ENCODE measurements around the gene TSHZ3.

- TF ChIP-seq ZNF384 (IDR thresholded peaks at IDR 0.05) (no peak), CTBP1 (IDR thresholded peaks at IDR 0.05; ENCODE audit: borderline replicate concordance) (no peak), FOXK2 (IDR thresholded peaks at IDR 0.05) (no peak), SP1 (IDR thresholded peaks at IDR 0.05) (no peak), LEF1 (IDR thresholded peaks at IDR 0.05; ENCODE audit: borderline replicate concordance) (no peak)
Observed at GRCh38 chr19:31300422-31300821, 48.8 kb downstream of the TSHZ3 start.

Measured in HEK293T (cell line).